K562 (cell line): Measurements from ENCODE around the gene SART3. TPM values are rescaled to one million over a fixed set of nuclear protein-coding genes. Genes with fewer than 3 reads are reported as not detected.

Experiments used
- ATAC-seq: fragments of 200-7000 bp; cut with Tn5 transposase; 3 replicates; pipeline ENCODE4 v1.9.1; 2020; ENCODE audit warnings: moderate library complexity
- BruUV-seq: library from RNA; stranded (reverse); fragments of 400-500 nt; replicated peaks from 2 replicates; lab custom pipeline; 2021; lab: Mats Ljungman, UMichigan
- CTCF ChIA-PET: fragments of 300-600 bp; formaldehyde crosslinking; extraction: SDS; loops from one replicate; lab custom pipeline; 2021; ENCODE audit warnings: low intra/inter-chr PET ratio; lab: Yijun Ruan, JAX
- POLR2A ChIA-PET: fragments of 300-600, 350-650 bp; sonication (Branson Sonifier 250); formaldehyde crosslinking; extraction: SDS; loops from one replicate; lab custom pipeline; 2021; ENCODE audit warnings: antibody characterized with exemption, inconsistent platforms; lab: Yijun Ruan, JAX
- DNase-seq, 4 experiments: peaks; one replicate each; pipeline versions ENCODE4 v3.0.0 to v3.0.0-alpha.2; 2011 to 2018; ENCODE audit warnings: low spot score in 3 of 4, mixed read lengths in 3 of 4; ENCODE audit errors: extremely low read depth in 1 of 4
- FAIRE-seq: peaks from 2 replicates; lab custom pipeline; 2011; peaks lifted over from hg19 to GRCh38; lab: Jason Lieb, UNC
- H2AFZ ChIP-seq: 2 replicates; pipeline ENCODE4 v1.6.0; 2011; ENCODE audit warnings: low read depth, low read length, control low read depth, inconsistent platforms
- H3K27ac ChIP-seq: fragments of 200-600 bp; 3 replicates; pipeline ENCODE4 v1.8.0; 2011; ENCODE audit warnings: low read depth, mild to moderate bottlenecking, control low read depth, inconsistent platforms, low read length, moderate library complexity, mixed read lengths; ENCODE audit errors: extremely low read depth
- H3K27me3 ChIP-seq, 2 experiments: fragments of 300-600 bp in 1 of 2; 2 replicates in 1 of 2; 3 replicates in 1 of 2; pipeline versions ENCODE4 v1.6.0 to v1.8.0; 2011; ENCODE audit warnings: inconsistent platforms in 2 of 2, low read length in 2 of 2, mild to moderate bottlenecking in 1 of 2, mixed read lengths in 1 of 2, moderate library complexity in 1 of 2; ENCODE audit not compliant: control insufficient read depth in 2 of 2, insufficient read depth in 2 of 2
- H3K36me3 ChIP-seq: fragments of 300-600 bp; 3 replicates; pipeline ENCODE4 v1.8.0; 2011; ENCODE audit warnings: mild to moderate bottlenecking, low read length, inconsistent platforms; ENCODE audit not compliant: control insufficient read depth, insufficient read depth
- H3K4me1 ChIP-seq, 2 experiments: fragments of 200-600 bp in 1 of 2; replicated peaks in 1 of 2; 2 replicates in 1 of 2; 3 replicates in 1 of 2; pipeline versions ENCODE4 v1.5.1 to v1.8.0; 2011; ENCODE audit warnings: inconsistent platforms in 2 of 2, low read length in 2 of 2, mild to moderate bottlenecking in 1 of 2, mixed read lengths in 1 of 2, moderate library complexity in 1 of 2; ENCODE audit not compliant: control insufficient read depth in 2 of 2, insufficient read depth in 2 of 2
- H3K4me2 ChIP-seq: 2 replicates; pipeline ENCODE4 v1.6.1; 2011; ENCODE audit warnings: low read length, control low read depth, inconsistent platforms, mixed read lengths; ENCODE audit not compliant: insufficient read depth
- H3K4me3 ChIP-seq: fragments of 200-600 bp; sonication (generic), shearing (Covaris generic); 2 replicates; pipeline ENCODE4 v1.5.1; 2016; ENCODE audit warnings: control low read depth, inconsistent platforms
- H3K79me2 ChIP-seq: fragments of 200-600 bp; 3 replicates; pipeline ENCODE4 v1.8.0; 2011; ENCODE audit warnings: low read length, inconsistent platforms; ENCODE audit not compliant: control insufficient read depth, insufficient read depth
- H3K9ac ChIP-seq, 2 experiments: 2 replicates each; pipeline versions ENCODE4 v1.6.0 to v1.6.1; 2011; ENCODE audit warnings: low read depth in 2 of 2, low read length in 2 of 2, control low read depth in 1 of 2, inconsistent platforms in 1 of 2, mild to moderate bottlenecking in 1 of 2, mixed read lengths in 1 of 2; ENCODE audit not compliant: insufficient read depth in 1 of 2
- H3K9me1 ChIP-seq: one replicate; pipeline ENCODE4 v1.6.0; 2011; ENCODE audit warnings: inconsistent platforms, mild to moderate bottlenecking, low read length, moderate library complexity; ENCODE audit not compliant: control insufficient read depth, insufficient read depth
- H3K9me3 ChIP-seq: replicated peaks from 2 replicates; pipeline ENCODE4 v1.5.1; 2011; ENCODE audit warnings: low read depth, low read length, inconsistent platforms; ENCODE audit not compliant: control insufficient read depth, insufficient read depth
- H4K20me1 ChIP-seq: replicated peaks from 2 replicates; pipeline ENCODE4 v1.6.1; 2011; ENCODE audit warnings: low read length, inconsistent platforms, mixed read lengths; ENCODE audit not compliant: control insufficient read depth, insufficient read depth
- ATF7 ChIP-seq: fragments of 450-650 bp; IDR thresholded peaks from 2 replicates; pipeline ENCODE4 v1.7.1; 2014; ENCODE audit warnings: mild to moderate bottlenecking, moderate library complexity
- HINFP ChIP-seq: fragments of 450-650 bp; conservative IDR thresholded peaks from 2 replicates; pipeline ENCODE4 v1.6.1; 2016; ENCODE audit warnings: missing genetic modification characterization, low read depth, mild to moderate bottlenecking, control low read depth, missing compliant biosample characterization
- PBX2 ChIP-seq, 2 experiments: IDR thresholded peaks in 1 of 2; conservative IDR thresholded peaks in 1 of 2; 2 replicates each; pipeline ENCODE4 v1.6.1; 2016; ENCODE audit warnings: low read depth in 2 of 2, mild to moderate bottlenecking in 1 of 2, missing compliant biosample characterization in 1 of 2, missing genetic modification characterization in 1 of 2, moderate library complexity in 1 of 2
- SRSF3 ChIP-seq: fragments of 200-400 bp; formaldehyde crosslinking; IDR thresholded peaks from 2 replicates; pipeline ENCODE4 v1.6.1; 2016; ENCODE audit warnings: mild to moderate bottlenecking, low read length, moderate library complexity; ENCODE audit not compliant: insufficient read depth
- WGBS: fragments of 100-300 bp; shearing (Covaris generic); methylation state at CpG from one replicate; pipeline ENCODE4 v1.1.6; 2016; ENCODE audit warnings: low coverage, mixed read lengths; ENCODE audit not compliant: insufficient coverage; ENCODE audit errors: missing lambda C conversion rate; 5-methylcytosine and 5-hydroxymethylcytosine counted together
- in situ Hi-C: fragments of 300-500 bp; cut with MboI; formaldehyde crosslinking; loops from 4 replicates; pipeline ENCODE4 v1.15.0; 2018; ENCODE audit warnings: inconsistent platforms, mixed read lengths
- intact Hi-C: fragments of 100-400 bp; cut with micrococcal nuclease; formaldehyde crosslinking; loops from 2 replicates; pipeline ENCODE4 v1.14.2; 2022
- polyA plus RNA-seq, 8 experiments: library from polyadenylated mRNA; depleted of rRNA in 4 of 8; stranded (reverse) in 5 of 8; unstranded in 3 of 8; fragments of >200 nt; fragmentation: Nextera tagmentation in 2 of 8; fragmentation: Illumina TruSeq in 1 of 8; extraction: Ambion mirVana in 2 of 8; extraction: Trizol in 1 of 8; gene quantifications; 2 replicates each; pipeline versions ENCODE4 v1.2.1 to v1.2.3, GENCODE V29; 2011 to 2014; ENCODE audit warnings: inconsistent platforms in 1 of 8, missing spikeins in 1 of 8
- total RNA-seq, 7 experiments: library from RNA; depleted of rRNA in 6 of 7; stranded (reverse); fragments of >200 nt in 6 of 7; fragmentation: Illumina TruSeq in 2 of 7; extraction: Trizol in 2 of 7; gene quantifications; 2 replicates each; pipeline versions ENCODE4 v1.2.1 to v1.2.3, GENCODE V29; 2011 to 2021; ENCODE audit warnings: low replicate concordance in 1 of 7
- TF ChIP-seq, protein P1 (sequence below), 2 experiments: fragments of 450-650 bp; formaldehyde crosslinking in 1 of 2; IDR thresholded peaks; 2 replicates each; pipeline versions ENCODE4 v1.4.0 to v1.6.1; 2014 to 2020; ENCODE audit warnings: mild to moderate bottlenecking in 2 of 2, borderline replicate concordance in 1 of 2, low read depth in 1 of 2

The SART3 gene
- total and polyA plus RNA-seq, 9 of the 15 experiments (the other 6 are each of a cell fraction or from before 2014, with no cell fraction given): 8.9 to 167 (median 56.7) TPM

- no peaks in the 10 kb centered on the region for H3K36me3 ChIP-seq
- in situ Hi-C loops (no loop called here), intact Hi-C loops (loop anchor here (2.0 to 10.0 kb wide), 3 partner anchors 38 to 400 kb away; no protein-coding TSS in a partner anchor)
- ChIA-PET POLR2A (no interaction called here), CTCF (interaction anchor here (0.9 to 1.2 kb wide), 4 partner anchors 38 to 505 kb away, joined by 3 to 4 read pairs (median 4); no protein-coding TSS in a partner anchor)
- DNase-seq: peak; percentile 76 to 79 (median 78)
- no peaks in the 10 kb centered on the region for H4K20me1 ChIP-seq
- peak; percentile 88 for FAIRE-seq
- H3K9ac ChIP-seq: no peak overlapping the region
- H3K4me3 ChIP-seq: no peak overlapping the region
- no TSS peak for BruUV-seq
- peak; percentile 94 for ATAC-seq
- peaks cover 16 to 31% of the 10 kb centered on the region in 2 experiments for H3K27me3 ChIP-seq
- no peak overlapping the region for H3K27ac ChIP-seq
- H3K9me1 ChIP-seq: no peaks in the 10 kb centered on the region
- H2AFZ ChIP-seq: no peak overlapping the region
- no peaks in the 10 kb centered on the region for H3K9me3 ChIP-seq
- no peaks in the 10 kb centered on the region for H3K79me2 ChIP-seq
- WGBS: 0% methylated on average over 1 of the region's 1 CpG
- H3K4me1 ChIP-seq: no peaks in the 10 kb centered on the region; a peak in 1 of 5 replicates
- no peak overlapping the region for H3K4me2 ChIP-seq
- TF ChIP-seq, protein P1, sequence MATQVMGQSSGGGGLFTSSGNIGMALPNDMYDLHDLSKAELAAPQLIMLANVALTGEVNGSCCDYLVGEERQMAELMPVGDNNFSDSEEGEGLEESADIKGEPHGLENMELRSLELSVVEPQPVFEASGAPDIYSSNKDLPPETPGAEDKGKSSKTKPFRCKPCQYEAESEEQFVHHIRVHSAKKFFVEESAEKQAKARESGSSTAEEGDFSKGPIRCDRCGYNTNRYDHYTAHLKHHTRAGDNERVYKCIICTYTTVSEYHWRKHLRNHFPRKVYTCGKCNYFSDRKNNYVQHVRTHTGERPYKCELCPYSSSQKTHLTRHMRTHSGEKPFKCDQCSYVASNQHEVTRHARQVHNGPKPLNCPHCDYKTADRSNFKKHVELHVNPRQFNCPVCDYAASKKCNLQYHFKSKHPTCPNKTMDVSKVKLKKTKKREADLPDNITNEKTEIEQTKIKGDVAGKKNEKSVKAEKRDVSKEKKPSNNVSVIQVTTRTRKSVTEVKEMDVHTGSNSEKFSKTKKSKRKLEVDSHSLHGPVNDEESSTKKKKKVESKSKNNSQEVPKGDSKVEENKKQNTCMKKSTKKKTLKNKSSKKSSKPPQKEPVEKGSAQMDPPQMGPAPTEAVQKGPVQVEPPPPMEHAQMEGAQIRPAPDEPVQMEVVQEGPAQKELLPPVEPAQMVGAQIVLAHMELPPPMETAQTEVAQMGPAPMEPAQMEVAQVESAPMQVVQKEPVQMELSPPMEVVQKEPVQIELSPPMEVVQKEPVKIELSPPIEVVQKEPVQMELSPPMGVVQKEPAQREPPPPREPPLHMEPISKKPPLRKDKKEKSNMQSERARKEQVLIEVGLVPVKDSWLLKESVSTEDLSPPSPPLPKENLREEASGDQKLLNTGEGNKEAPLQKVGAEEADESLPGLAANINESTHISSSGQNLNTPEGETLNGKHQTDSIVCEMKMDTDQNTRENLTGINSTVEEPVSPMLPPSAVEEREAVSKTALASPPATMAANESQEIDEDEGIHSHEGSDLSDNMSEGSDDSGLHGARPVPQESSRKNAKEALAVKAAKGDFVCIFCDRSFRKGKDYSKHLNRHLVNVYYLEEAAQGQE (IDR thresholded peaks at IDR 0.05; ENCODE audit: borderline replicate concordance): peak; percentile 79
- TF ChIP-seq, protein P1 (CRISPR knock-in tag; IDR thresholded peaks at IDR 0.05; ENCODE audit: low read depth): no peak
- no peak for TF ChIP-seq PBX2 (CRISPR knock-in tag; IDR thresholded peaks at IDR 0.05; ENCODE audit: low read depth)
- TF ChIP-seq PBX2 (tag; conservative IDR thresholded peaks at IDR 0.05; ENCODE audit: low read depth): peak; percentile 49; the same call in 1 of the 2 replicates
- TF ChIP-seq SRSF3: no peak
- TF ChIP-seq ATF7: peak; percentile 42; the same call in 1 of the 2 replicates
- no peak for TF ChIP-seq HINFP (tag)
These were observed 65.9 kb downstream of the SART3 start for GRCh38 chr12:108495054-108495453.
